ENCODE results near the gene CAND2. TPM values are rescaled to one million over a fixed set of nuclear protein-coding genes. Genes with fewer than 3 reads are reported as not detected.
A peak's percentile ranks its signal among the peaks of the same experiment; 100 is the strongest.

The CAND2 gene
- total and polyA plus RNA-seq, 2 of the 8 experiments (the other 6 are each of a cell fraction or from before 2014, with no cell fraction given), result 8.7 TPM

- H3K23me2 ChIP-seq (ENCODE audit: low read depth, low read length), result peaks cover 3% of the 10 kb centered on the region; the same call in 1 of the 2 replicates
- H2AFZ ChIP-seq (ENCODE audit: low read length), result no peak overlapping the region
- no peak overlapping the region for H2BK20ac ChIP-seq (ENCODE audit: low read length)
- H2AK5ac ChIP-seq (ENCODE audit: low read depth, low read length), result no peak overlapping the region
- H4K8ac ChIP-seq (ENCODE audit: extremely low read depth, insufficient read depth, low read length), result no peak overlapping the region
- POLR2A ChIA-PET (ENCODE audit: partially characterized antibody), result interaction anchor here (1.1 to 28.5 kb wide), 5 partner anchors 10 to 24 kb away, joined by 3 to 661 read pairs (median 3); partner anchors contain the start of genes CAND2 and RPL32
- no peak overlapping the region for H2BK120ac ChIP-seq (replicated peaks; ENCODE audit: low read depth, low read length)
- H3K4me1 ChIP-seq (replicated peaks in 1 of 4; ENCODE audit: control insufficient read depth in 3 of 4, insufficient read depth in 4 of 4, low read length in 3 of 4), result peaks cover 0 to 8% (median 4%) of the 10 kb centered on the region in 4 experiments; a peak in 4 of 7 replicates
- no peaks in the 10 kb centered on the region for H3K27me3 ChIP-seq (replicated peaks in 1 of 4; ENCODE audit: control insufficient read depth in 3 of 4, extremely low read depth in 1 of 4, insufficient read depth in 3 of 4, low read length in 3 of 4)
- peak overlapping the region in 1 of 4 experiments; percentile 64; a peak in 1 of 8 replicates for H3K4me3 ChIP-seq (ENCODE audit: extremely low read depth in 1 of 4, insufficient read depth in 2 of 4, low read depth in 3 of 4, low read length in 4 of 4)
- CTCF ChIA-PET (ENCODE audit: partially characterized antibody), result interaction anchor here (0.8 to 5.1 kb wide), 12 partner anchors 9 to 86 kb away, joined by 3 to 54 read pairs (median 6); partner anchors contain the start of genes CAND2 and RPL32
- H4K20me1 ChIP-seq (replicated peaks in 1 of 2; ENCODE audit: control insufficient read depth in 1 of 2, insufficient read depth in 2 of 2, low read length in 2 of 2), result peaks cover 0 to 1% of the 10 kb centered on the region in 2 experiments
- no peaks in the 10 kb centered on the region for H3K9me3 ChIP-seq (ENCODE audit: insufficient read depth in 2 of 2, low read depth in 1 of 2, low read length in 1 of 2)
- no peak overlapping the region for H4K91ac ChIP-seq (replicated peaks; ENCODE audit: insufficient read length, low read length)
- no peak overlapping the region for H2BK5ac ChIP-seq (ENCODE audit: low read depth, low read length)
- H4K5ac ChIP-seq (ENCODE audit: insufficient read length, low read depth, low read length), result no peak overlapping the region
- H2BK12ac ChIP-seq (ENCODE audit: low read depth, low read length), result no peak overlapping the region
- no peak for DNase-seq (ENCODE audit: low read depth in 1 of 2, low spot score in 2 of 2)
- H3K4me2 ChIP-seq (ENCODE audit: insufficient read depth in 1 of 2, low read depth in 2 of 2, low read length in 2 of 2), result peak overlapping the region; percentile 14 to 54; a peak in 1 of 4 replicates
- peaks cover 0 to 6% (median 3%) of the 10 kb centered on the region in 4 experiments; a peak in 5 of 8 replicates for H3K36me3 ChIP-seq (ENCODE audit: control insufficient read depth in 2 of 4, insufficient read depth in 4 of 4, low read length in 3 of 4)
- no peak overlapping the region for H3K18ac ChIP-seq (ENCODE audit: extremely low read depth, low read length)
- no peak overlapping the region for H3K4ac ChIP-seq (replicated peaks; ENCODE audit: insufficient read length, low read depth, low read length)
- H3K27ac ChIP-seq (ENCODE audit: low read depth, low read length), result no peak overlapping the region
- no peak overlapping the region for H3K23ac ChIP-seq (ENCODE audit: insufficient read length)
- no peak for FAIRE-seq
- H3K14ac ChIP-seq (ENCODE audit: insufficient read length), result no peak overlapping the region
- H3K79me1 ChIP-seq (ENCODE audit: low read depth, low read length), result no peaks in the 10 kb centered on the region
- WGBS, 2 experiments (ENCODE audit: extremely low coverage in 1 of 2, insufficient coverage in 1 of 2, insufficient read length in 1 of 2, insufficient replicate concordance in 2 of 2, low coverage in 1 of 2, low lambda C conversion rate in 2 of 2, missing lambda C conversion rate in 1 of 2), result 63% methylated on average over 5 of the region's 5 CpGs; no CpG with 5 or more reads in 1 of the 2 experiments
- no peak overlapping the region for H3K56ac ChIP-seq (replicated peaks; ENCODE audit: insufficient read length, low read depth, low read length)
- no peak overlapping the region for H2BK15ac ChIP-seq (ENCODE audit: low read length)
- H3K79me2 ChIP-seq (ENCODE audit: control insufficient read depth in 1 of 2, insufficient read depth in 2 of 2, low read length in 2 of 2), result no peaks in the 10 kb centered on the region
- H3K9ac ChIP-seq (replicated peaks in 1 of 4; ENCODE audit: extremely low read depth in 1 of 4, low read depth in 3 of 4, low read length in 3 of 4), result no peak overlapping the region; a peak in 1 of 7 replicates
- TF ChIP-seq CTBP2 (IDR thresholded peaks at IDR 0.05; ENCODE audit: borderline replicate concordance, insufficient read depth, insufficient read length, low read length) (no peak), E2F6 (IDR thresholded peaks at IDR 0.05) (no peak), YY1 (IDR thresholded peaks at IDR 0.05; ENCODE audit: low read depth, low read length) (no peak), POLR2A (IDR thresholded peaks at IDR 0.05; ENCODE audit: control extremely low read depth in 1 of 2, low read depth in 2 of 2, low read length in 2 of 2) (no peak), JUND (IDR thresholded peaks at IDR 0.05; ENCODE audit: low read length) (no peak), ASH2L (IDR thresholded peaks at IDR 0.05; ENCODE audit: low read length) (no peak), TAF1 (IDR thresholded peaks at IDR 0.05; ENCODE audit: low read depth, low read length) (no peak), TBP (IDR thresholded peaks at IDR 0.05; ENCODE audit: low read depth, low read length) (no peak), SUZ12 (IDR thresholded peaks at IDR 0.05; ENCODE audit: low read length) (no peak), GABPA (IDR thresholded peaks at IDR 0.05; ENCODE audit: borderline replicate concordance, insufficient read depth, low read length) (no peak), RAD21 (IDR thresholded peaks at IDR 0.05 in 1 of 2, conservative IDR thresholded peaks at IDR 0.05 in 1 of 2; ENCODE audit: low read depth in 2 of 2, low read length in 2 of 2) (no peak), EGR1 (IDR thresholded peaks at IDR 0.05; ENCODE audit: borderline replicate concordance, low read depth, low read length) (no peak), SIRT6 (IDR thresholded peaks at IDR 0.05; ENCODE audit: low read length) (no peak), SP1 (IDR thresholded peaks at IDR 0.05; ENCODE audit: low read depth, low read length) (no peak)
Observed at GRCh38 chr3:12810961-12811360, 14.5 kb downstream of the CAND2 start.

Data from H1 (cell line).